H9 (cell line): ENCODE data around the gene FAM32A. TPM values are rescaled to one million over a fixed set of nuclear protein-coding genes. Genes with fewer than 3 reads are reported as not detected.

ENCODE experiments used
- DNase-seq: peaks from one replicate; pipeline ENCODE4 v3.0.0-alpha.2; 2017
- H2AFZ ChIP-seq: one replicate; pipeline ENCODE4 v1.6.1; 2013; ENCODE audit warnings: mild to moderate bottlenecking, low read length, control low read depth, moderate library complexity
- H2AK5ac ChIP-seq: 2 replicates; pipeline ENCODE4 v1.6.1; 2013; ENCODE audit warnings: low read length, control low read depth, mixed read lengths; ENCODE audit not compliant: insufficient read length
- H2BK120ac ChIP-seq: one replicate; pipeline ENCODE4 v1.6.1; 2013; ENCODE audit warnings: low read depth, mild to moderate bottlenecking, low read length, control low read depth, inconsistent platforms; ENCODE audit not compliant: poor library complexity, severe bottlenecking
- H2BK12ac ChIP-seq: 2 replicates; pipeline ENCODE4 v1.6.1; 2013; ENCODE audit warnings: low read length, control low read depth, mixed read lengths, low read depth; ENCODE audit not compliant: insufficient read length
- H2BK15ac ChIP-seq: 2 replicates; pipeline ENCODE4 v1.6.1; 2013; ENCODE audit warnings: low read depth, low read length, control low read depth
- H2BK20ac ChIP-seq: one replicate; pipeline ENCODE4 v1.6.1; 2013; ENCODE audit warnings: low read depth, mild to moderate bottlenecking, low read length, control low read depth, inconsistent platforms; ENCODE audit not compliant: poor library complexity, severe bottlenecking
- H2BK5ac ChIP-seq: 2 replicates; pipeline ENCODE4 v1.6.1; 2013; ENCODE audit warnings: low read length, control low read depth, mixed read lengths; ENCODE audit not compliant: insufficient read length
- H3K14ac ChIP-seq: 2 replicates; pipeline ENCODE4 v1.6.1; 2013; ENCODE audit warnings: low read length, control low read depth; ENCODE audit not compliant: insufficient read depth
- H3K18ac ChIP-seq: 2 replicates; pipeline ENCODE4 v1.6.1; 2013; ENCODE audit warnings: low read depth, mild to moderate bottlenecking, mixed read lengths, low read length, control low read depth; ENCODE audit not compliant: insufficient read length
- H3K23ac ChIP-seq: 2 replicates; pipeline ENCODE4 v1.6.1; 2013; ENCODE audit warnings: low read length, control low read depth, mixed read lengths, low read depth; ENCODE audit not compliant: insufficient read length
- H3K23me2 ChIP-seq: 2 replicates; pipeline ENCODE4 v1.6.1; 2013; ENCODE audit warnings: low read depth, mild to moderate bottlenecking, mixed read lengths, low read length, control low read depth; ENCODE audit not compliant: insufficient read length, poor library complexity, severe bottlenecking
- H3K27ac ChIP-seq: 2 replicates; pipeline ENCODE4 v1.5.1; 2013; ENCODE audit warnings: low read length, control low read depth, mixed read lengths, low read depth; ENCODE audit not compliant: insufficient read length
- H3K27me3 ChIP-seq: 2 replicates; pipeline ENCODE4 v1.6.1; 2013; ENCODE audit warnings: low read length, control low read depth, inconsistent platforms; ENCODE audit not compliant: insufficient read depth
- H3K4ac ChIP-seq: 2 replicates; pipeline ENCODE4 v1.6.1; 2013; ENCODE audit warnings: low read depth, mild to moderate bottlenecking, control low read depth, inconsistent platforms, low read length, moderate library complexity
- H3K4me1 ChIP-seq: 2 replicates; pipeline ENCODE4 v1.6.1; 2013; ENCODE audit warnings: low read length, control low read depth, inconsistent platforms; ENCODE audit not compliant: insufficient read depth
- H3K4me2 ChIP-seq: 2 replicates; pipeline ENCODE4 v1.6.1; 2013; ENCODE audit warnings: low read length, control low read depth, mixed read lengths; ENCODE audit not compliant: insufficient read length, insufficient read depth
- H3K56ac ChIP-seq: 2 replicates; pipeline ENCODE4 v1.6.1; 2013; ENCODE audit warnings: low read depth, mild to moderate bottlenecking, mixed read lengths, low read length, control low read depth; ENCODE audit not compliant: insufficient read length
- H3K79me1 ChIP-seq: 2 replicates; pipeline ENCODE4 v1.6.1; 2013; ENCODE audit warnings: low read depth, mild to moderate bottlenecking, moderate library complexity, low read length, control low read depth, inconsistent platforms; ENCODE audit not compliant: insufficient read depth, poor library complexity, severe bottlenecking
- H3K79me2 ChIP-seq: 2 replicates; pipeline ENCODE4 v1.6.1; 2013; ENCODE audit warnings: low read length, control low read depth, inconsistent platforms; ENCODE audit not compliant: insufficient read depth
- H3K9ac ChIP-seq: 2 replicates; pipeline ENCODE4 v1.6.1; 2013; ENCODE audit warnings: low read length, control low read depth, mixed read lengths; ENCODE audit not compliant: insufficient read length; ENCODE audit errors: extremely low read depth
- H3K9me3 ChIP-seq: one replicate; pipeline ENCODE4 v1.6.1; 2013; ENCODE audit warnings: low read depth, low read length, inconsistent platforms; ENCODE audit not compliant: control insufficient read depth
- H3T11ph ChIP-seq: one replicate; pipeline ENCODE4 v1.6.1; 2013; ENCODE audit warnings: mild to moderate bottlenecking, low read length, control low read depth, inconsistent platforms
- H4K20me1 ChIP-seq: one replicate; pipeline ENCODE4 v1.6.1; 2013; ENCODE audit not compliant: control insufficient read depth, insufficient read length, insufficient read depth
- H4K5ac ChIP-seq: 2 replicates; pipeline ENCODE4 v1.6.1; 2013; ENCODE audit warnings: low read depth, mild to moderate bottlenecking, mixed read lengths, low read length, control low read depth; ENCODE audit not compliant: insufficient read length
- H4K8ac ChIP-seq: replicated peaks from 2 replicates; pipeline ENCODE4 v1.6.1; 2013; ENCODE audit warnings: low read length, control low read depth, mixed read lengths, low read depth; ENCODE audit not compliant: insufficient read length
- H4K91ac ChIP-seq: 2 replicates; pipeline ENCODE4 v1.6.1; 2013; ENCODE audit warnings: low read depth, mild to moderate bottlenecking, moderate library complexity, mixed read lengths, low read length, control low read depth; ENCODE audit not compliant: insufficient read length
- H3K27ac Mint-ChIP-seq, 3 experiments: 2 replicates in 2 of 3; 3 replicates in 1 of 3; pipeline ENCODE4 v1.8.0; 2020 to 2021; ENCODE audit warnings: mixed read lengths in 3 of 3, mild to moderate bottlenecking in 1 of 3, moderate library complexity in 1 of 3
- H3K27me3 Mint-ChIP-seq: 2 replicates; pipeline ENCODE4 v1.8.0; 2021; ENCODE audit warnings: low read depth, mild to moderate bottlenecking, moderate library complexity, mixed read lengths
- H3K36me3 Mint-ChIP-seq, 3 experiments: 2 replicates in 2 of 3; 3 replicates in 1 of 3; pipeline ENCODE4 v1.8.0; 2020 to 2021; ENCODE audit warnings: low read depth in 3 of 3, mixed read lengths in 3 of 3; ENCODE audit not compliant: insufficient read depth in 1 of 3
- H3K4me1 Mint-ChIP-seq, 2 experiments: 2 replicates each; pipeline ENCODE4 v1.8.0; 2020; ENCODE audit warnings: mixed read lengths in 2 of 2
- H3K4me3 Mint-ChIP-seq, 2 experiments: 2 replicates in 1 of 2; 3 replicates in 1 of 2; pipeline ENCODE4 v1.8.0; 2020 to 2021; ENCODE audit warnings: mild to moderate bottlenecking in 2 of 2, mixed read lengths in 2 of 2, moderate library complexity in 1 of 2
- H3K9me3 Mint-ChIP-seq, 2 experiments: 2 replicates in 1 of 2; 3 replicates in 1 of 2; pipeline ENCODE4 v1.8.0; 2020; ENCODE audit warnings: mild to moderate bottlenecking in 2 of 2, mixed read lengths in 2 of 2, moderate library complexity in 1 of 2
- WGBS: extraction: QIAGEN DNeasy Blood & Tissue Kit; methylation state at CpG from one replicate; pipeline ENCODE4 v1.1.7; 2013; ENCODE audit warnings: missing lambda C conversion rate, low lambda C conversion rate, mixed read lengths; ENCODE audit not compliant: insufficient read length; ENCODE audit errors: extremely low coverage; 5-methylcytosine and 5-hydroxymethylcytosine counted together
- total RNA-seq: library from RNA; stranded (reverse); gene quantifications from 2 replicates; pipeline ENCODE4 v1.2.1, GENCODE V29; 2021
- TF ChIP-seq, protein P1 (sequence below): fragments of 200-600 bp; sonication (generic); conservative IDR thresholded peaks from 3 replicates; pipeline ENCODE4 v1.8.0; 2021; ENCODE audit warnings: antibody characterized with exemption, mild to moderate bottlenecking

Gene FAM32A
- total RNA-seq, 1 experiment from 2014 or later, result 91.9 TPM

DNA sequence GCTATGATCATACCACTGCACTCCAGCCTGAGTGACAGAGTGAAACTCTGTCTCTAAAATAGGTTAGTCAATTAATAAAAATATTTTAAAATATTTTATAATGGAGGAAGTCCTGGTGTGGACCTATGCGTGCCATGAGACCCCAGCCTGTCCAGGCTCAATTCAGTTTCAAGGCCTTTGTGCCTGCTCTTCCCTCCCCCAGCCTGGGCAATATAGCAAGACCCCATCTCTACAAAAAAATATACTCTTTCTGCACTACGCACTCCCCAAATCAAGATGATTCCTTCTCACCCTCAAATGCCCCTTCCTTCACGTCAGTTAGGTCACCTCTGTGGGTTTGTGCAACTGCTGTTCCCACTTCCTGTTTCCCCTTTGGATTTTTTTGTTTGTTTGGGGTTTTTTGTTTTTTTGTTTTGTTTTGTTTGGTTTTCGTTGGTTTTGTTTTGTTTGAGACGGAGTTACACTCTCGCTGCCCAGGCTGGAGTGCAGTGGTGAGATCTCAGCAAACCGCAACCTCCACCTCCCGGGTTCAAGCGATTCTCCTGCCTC lies 43.1 kb upstream of the FAM32A start:
- Histone ChIP-seq H3K79me1 (no peaks in the 10 kb centered on the region), H3K4ac (no peak overlapping the region), H2AFZ (no peak overlapping the region), H4K20me1 (no peaks in the 10 kb centered on the region), H4K8ac (no peak overlapping the region), H3K14ac (no peak overlapping the region), H3K18ac (no peak overlapping the region), H4K91ac (no peak overlapping the region), H3K79me2 (no peaks in the 10 kb centered on the region), H3K23me2 (no peaks in the 10 kb centered on the region), H3K9ac (no peak overlapping the region), H2BK120ac (no peak overlapping the region), H2AK5ac (no peak overlapping the region), H2BK12ac (no peak overlapping the region), H3K4me2 (no peak overlapping the region), H3K4me1 (no peaks in the 10 kb centered on the region), H2BK20ac (no peak overlapping the region), H3T11ph (no peak overlapping the region), H2BK15ac (no peak overlapping the region), H3K9me3 (no peaks in the 10 kb centered on the region), H3K27ac (no peak overlapping the region), H3K27me3 (no peaks in the 10 kb centered on the region), H4K5ac (no peak overlapping the region), H2BK5ac (no peak overlapping the region), H3K23ac (no peak overlapping the region), H3K56ac (no peak overlapping the region)
- Mint-ChIP-seq H3K9me3 (no peaks in the 10 kb centered on the region; a peak in 1 of 5 replicates), H3K36me3 (no peaks in the 10 kb centered on the region), H3K4me3 (no peak overlapping the region), H3K4me1 (peaks cover 9 to 10% of the 10 kb centered on the region in 2 experiments), H3K27ac (no peak overlapping the region), H3K27me3 (peaks cover 7% of the 10 kb centered on the region)
- TF ChIP-seq, protein P1, sequence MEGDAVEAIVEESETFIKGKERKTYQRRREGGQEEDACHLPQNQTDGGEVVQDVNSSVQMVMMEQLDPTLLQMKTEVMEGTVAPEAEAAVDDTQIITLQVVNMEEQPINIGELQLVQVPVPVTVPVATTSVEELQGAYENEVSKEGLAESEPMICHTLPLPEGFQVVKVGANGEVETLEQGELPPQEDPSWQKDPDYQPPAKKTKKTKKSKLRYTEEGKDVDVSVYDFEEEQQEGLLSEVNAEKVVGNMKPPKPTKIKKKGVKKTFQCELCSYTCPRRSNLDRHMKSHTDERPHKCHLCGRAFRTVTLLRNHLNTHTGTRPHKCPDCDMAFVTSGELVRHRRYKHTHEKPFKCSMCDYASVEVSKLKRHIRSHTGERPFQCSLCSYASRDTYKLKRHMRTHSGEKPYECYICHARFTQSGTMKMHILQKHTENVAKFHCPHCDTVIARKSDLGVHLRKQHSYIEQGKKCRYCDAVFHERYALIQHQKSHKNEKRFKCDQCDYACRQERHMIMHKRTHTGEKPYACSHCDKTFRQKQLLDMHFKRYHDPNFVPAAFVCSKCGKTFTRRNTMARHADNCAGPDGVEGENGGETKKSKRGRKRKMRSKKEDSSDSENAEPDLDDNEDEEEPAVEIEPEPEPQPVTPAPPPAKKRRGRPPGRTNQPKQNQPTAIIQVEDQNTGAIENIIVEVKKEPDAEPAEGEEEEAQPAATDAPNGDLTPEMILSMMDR, result no peak
- WGBS, result no CpG with 5 or more reads among the region's 9 CpGs
- DNase-seq, result no peak
